B cell (primary cell): ENCODE measurements around the gene ZNF598.

ENCODE experiments used
- CTCF ChIP-seq: fragments of 200-600 bp; IDR thresholded peaks from one replicate; pipeline ENCODE4 v1.8.0; 2022; ENCODE audit warnings: antibody characterized with exemption, mild to moderate bottlenecking
- EZH2 ChIP-seq: IDR thresholded peaks from 2 replicates; pipeline ENCODE4 v1.6.1; 2012; ENCODE audit warnings: borderline replicate concordance, low read depth, mild to moderate bottlenecking, moderate library complexity, low read length; ENCODE audit not compliant: insufficient read depth, poor library complexity, severe bottlenecking

GRCh38 chr16:1987198-1987597 lies 22.4 kb downstream of the ZNF598 start:
- TF ChIP-seq CTCF, result no peak
- TF ChIP-seq EZH2, result no peak
